Smooth muscle cell (in vitro differentiated cells): ENCODE results near the gene CRACDL. TPM values are rescaled to one million over a fixed set of nuclear protein-coding genes. Genes with fewer than 3 reads are reported as not detected.

Experiments
- DNase-seq: peaks from one replicate; lab custom pipeline; 2025; ENCODE audit not compliant: unreplicated experiment; lab: John Stamatoyannopoulos, UW
- H2AFZ ChIP-seq: fragments of 200-600 bp; sonication (generic); 2 replicates; pipeline ENCODE4 v1.6.0; 2016; ENCODE audit warnings: antibody characterized with exemption, low read depth, mild to moderate bottlenecking
- H3F3A ChIP-seq: fragments of 200-600 bp; sonication (generic); 2 replicates; pipeline ENCODE4 v1.6.0; 2017; ENCODE audit warnings: antibody characterized with exemption, low read depth
- H3K27ac ChIP-seq: fragments of 200-600 bp; sonication (generic); 2 replicates; pipeline ENCODE4 v1.5.1; 2016; ENCODE audit warnings: low read depth, mild to moderate bottlenecking
- H3K27me3 ChIP-seq: fragments of 200-600 bp; sonication (generic); 2 replicates; pipeline ENCODE4 v1.6.1; 2016; ENCODE audit warnings: low read depth, mild to moderate bottlenecking
- H3K36me3 ChIP-seq: fragments of 200-600 bp; sonication (generic); 2 replicates; pipeline ENCODE4 v1.5.1; 2016; ENCODE audit warnings: low read depth
- H3K4me1 ChIP-seq: fragments of 200-600 bp; sonication (generic); 2 replicates; pipeline ENCODE4 v1.5.1; 2016; ENCODE audit warnings: low read depth
- H3K4me2 ChIP-seq: fragments of 200-600 bp; sonication (generic); 2 replicates; pipeline ENCODE4 v1.6.0; 2016; ENCODE audit warnings: mild to moderate bottlenecking
- H3K4me3 ChIP-seq: fragments of 200-600 bp; sonication (generic); 2 replicates; pipeline ENCODE4 v1.5.1; 2016; ENCODE audit warnings: mild to moderate bottlenecking
- H3K79me2 ChIP-seq: fragments of 200-600 bp; sonication (generic); 2 replicates; pipeline ENCODE4 v1.6.0; 2016; ENCODE audit warnings: low read depth, mild to moderate bottlenecking
- H3K9ac ChIP-seq: fragments of 200-600 bp; sonication (generic); 2 replicates; pipeline ENCODE4 v1.6.0; 2016; ENCODE audit warnings: low read depth
- H3K9me3 ChIP-seq: fragments of 200-600 bp; sonication (generic); replicated peaks from 2 replicates; pipeline ENCODE4 v1.5.1; 2016; ENCODE audit warnings: low read depth
- H4K20me1 ChIP-seq: fragments of 200-600 bp; sonication (generic); 2 replicates; pipeline ENCODE4 v1.6.0; 2016; ENCODE audit warnings: low read depth
- CTCF ChIP-seq: fragments of 200-600 bp; sonication (generic); IDR thresholded peaks from 2 replicates; pipeline ENCODE4 v1.5.1; 2017; ENCODE audit warnings: borderline replicate concordance, mild to moderate bottlenecking, antibody characterized with exemption; ENCODE audit not compliant: insufficient read depth, poor library complexity, severe bottlenecking
- WGBS: methylation state at CpG from one replicate; pipeline ENCODE4 v1.1.7; 2016; ENCODE audit warnings: low lambda C conversion rate; 5-methylcytosine and 5-hydroxymethylcytosine counted together
- polyA plus RNA-seq: library from polyadenylated mRNA; unstranded; fragments of >200 nt; fragmentation: Nextera tagmentation; extraction: Ambion mirVana; gene quantifications from 2 replicates; pipeline ENCODE4 v1.2.1, GENCODE V29; 2016
- total RNA-seq: library from RNA; depleted of rRNA; stranded (reverse); fragments of >200 nt; gene quantifications from 2 replicates; pipeline ENCODE4 v1.2.3, GENCODE V29; 2014

CRACDL gene
- total RNA-seq (0.04 and 0.72 TPM in 2 replicates), polyA plus RNA-seq (0.39 and 2.2 TPM in 2 replicates)

GRCh38 chr2:98935777-98936352 is at the start of gene CRACDL:
Gene CRACDL, minus strand, starts transcription at chr2:98936225. Its CDS starts 89,425 bp downstream, at chr2:98846800.
- no peaks in the 10 kb centered on the region for H3K9me3 ChIP-seq
- peak within 1 kb of the TSS; percentile 69 for H2AFZ ChIP-seq
- peaks cover 5% of the 10 kb centered on the region for H3K4me1 ChIP-seq
- TF ChIP-seq CTCF: no peak
- H3K79me2 ChIP-seq: no peaks in the 10 kb centered on the region
- H3F3A ChIP-seq: no peaks in the 10 kb centered on the region
- H4K20me1 ChIP-seq: no peaks in the 10 kb centered on the region
- H3K27ac ChIP-seq: no peak within 1 kb of the TSS
- H3K4me2 ChIP-seq: peak within 1 kb of the TSS; percentile 96
- H3K36me3 ChIP-seq: no peaks in the 10 kb centered on the region
- 2% methylated on average over 34 of the region's 82 CpGs for WGBS
- DNase-seq: no peak
- peak within 1 kb of the TSS; percentile 34 for H3K9ac ChIP-seq
- peak within 1 kb of the TSS; percentile 55 for H3K4me3 ChIP-seq
- H3K27me3 ChIP-seq: peaks cover 40% of the 10 kb centered on the region

- Histone ChIP-seq H3K4me1 (no peaks in the 10 kb centered on the region), H4K20me1 (no peaks in the 10 kb centered on the region), H3K4me2 (no peak overlapping the region), H3K27ac (no peak overlapping the region), H3K4me3 (no peak overlapping the region), H3F3A (no peaks in the 10 kb centered on the region), H3K79me2 (no peaks in the 10 kb centered on the region), H3K9ac (no peak overlapping the region), H3K36me3 (no peaks in the 10 kb centered on the region), H3K9me3 (peaks cover 7% of the 10 kb centered on the region), H2AFZ (no peak overlapping the region), H3K27me3 (no peaks in the 10 kb centered on the region)
- WGBS: 74% methylated on average over 2 of the region's 2 CpGs
- no peak for DNase-seq
- no peak for TF ChIP-seq CTCF
Observed at GRCh38 chr2:98975611-98976010, 39.6 kb upstream of the CRACDL start.

- Histone ChIP-seq H3K27ac (no peak overlapping the region), H3K79me2 (no peaks in the 10 kb centered on the region), H3K9ac (no peak overlapping the region), H3K4me1 (no peaks in the 10 kb centered on the region), H3K27me3 (no peaks in the 10 kb centered on the region), H3K9me3 (peaks cover 16% of the 10 kb centered on the region), H3F3A (no peaks in the 10 kb centered on the region), H3K36me3 (no peaks in the 10 kb centered on the region), H2AFZ (no peak overlapping the region), H3K4me2 (no peak overlapping the region), H3K4me3 (no peak overlapping the region), H4K20me1 (no peaks in the 10 kb centered on the region)
- 86% methylated on average over 1 of the region's 1 CpG for WGBS
- TF ChIP-seq CTCF: no peak
- DNase-seq: no peak
Observed at GRCh38 chr2:98972582-98973167, 36.6 kb upstream of the CRACDL start.
